GM19467 (cell line): ENCODE data around the gene NPHP4.

Source experiments
- ATAC-seq: cut with Tn5 transposase; IDR thresholded peaks from one replicate; pipeline ENCODE4 v1.9.1; 2021; ENCODE audit warnings: mild to moderate bottlenecking, moderate library complexity; ENCODE audit not compliant: unreplicated experiment

NPHP4 gene

GRCh38 chr1:5915587-5916571 lies 76.3 kb downstream of the NPHP4 start:
- no peak for ATAC-seq

GRCh38 chr1:5914676-5915365 lies 77.4 kb downstream of the NPHP4 start:
- ATAC-seq = no peak

DNA sequence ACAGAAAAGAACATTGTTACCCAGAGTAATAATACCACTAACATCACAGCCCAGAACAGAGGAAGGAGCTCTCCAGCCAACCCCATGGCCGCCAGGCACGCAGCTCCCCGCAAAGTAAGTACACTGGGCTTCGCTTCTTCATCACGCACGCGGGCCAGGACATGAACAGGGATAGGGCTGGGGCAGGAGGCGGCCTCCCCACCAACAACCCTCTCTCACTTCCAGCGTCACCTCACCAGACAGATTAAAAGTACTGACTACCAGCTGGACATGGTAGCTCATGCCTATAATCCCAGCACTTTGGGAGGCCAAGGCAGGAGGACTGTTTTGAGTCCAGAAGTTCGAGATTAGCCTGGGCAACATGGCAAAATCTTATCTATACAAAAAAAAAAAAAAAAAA lies 78.3 kb downstream of the NPHP4 start:
- ATAC-seq = no peak

DNA sequence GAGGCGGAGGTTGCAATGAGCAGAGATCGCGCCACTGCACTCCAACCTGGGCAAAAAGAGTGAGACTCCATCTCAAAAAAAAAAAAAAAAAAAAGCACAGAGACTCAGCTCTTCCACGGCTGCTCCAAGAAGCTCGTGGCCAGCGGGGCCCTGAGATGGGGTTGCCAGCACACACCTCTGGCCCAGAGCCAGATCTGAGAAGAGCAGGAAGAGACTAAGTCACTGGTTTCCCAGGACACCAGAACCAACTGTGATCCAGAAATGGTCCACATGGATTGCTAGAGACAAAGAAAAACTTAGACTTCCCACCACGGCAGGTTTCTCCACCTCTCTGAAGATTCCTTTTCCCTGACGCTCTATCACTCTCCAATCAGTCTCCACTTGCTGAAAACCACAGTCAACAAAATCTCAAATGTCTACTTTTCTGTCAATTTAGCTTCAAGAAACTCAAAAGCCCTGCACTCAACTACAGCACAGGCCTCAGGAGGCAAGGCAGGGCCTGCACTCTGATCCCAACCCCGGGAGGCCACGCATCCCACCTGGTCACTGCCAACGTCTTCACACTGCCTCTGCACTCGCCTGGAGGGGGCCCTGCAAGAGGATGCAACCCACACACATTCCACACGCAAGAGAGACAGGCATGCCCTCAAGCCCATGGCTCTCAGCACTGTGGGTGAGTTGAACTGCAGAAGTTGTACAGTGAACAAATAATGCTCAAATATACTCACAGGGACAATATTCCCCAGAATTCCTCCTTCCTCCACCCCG lies 79.0 kb downstream of the NPHP4 start:
- ATAC-seq = no peak

GRCh38 chr1:5911871-5912271 lies 80.4 kb downstream of the NPHP4 start:
- no peak for ATAC-seq

GRCh38 chr1:5911157-5911556 lies 81.1 kb downstream of the NPHP4 start:
- no peak for ATAC-seq

GRCh38 chr1:5910666-5911065 lies 81.6 kb downstream of the NPHP4 start:
- ATAC-seq = no peak

GRCh38 chr1:5910276-5910620 lies 82.0 kb downstream of the NPHP4 start:
- ATAC-seq = no peak

- no peak for ATAC-seq
These were observed 82.5 kb downstream of the NPHP4 start for GRCh38 chr1:5909576-5910275.

DNA sequence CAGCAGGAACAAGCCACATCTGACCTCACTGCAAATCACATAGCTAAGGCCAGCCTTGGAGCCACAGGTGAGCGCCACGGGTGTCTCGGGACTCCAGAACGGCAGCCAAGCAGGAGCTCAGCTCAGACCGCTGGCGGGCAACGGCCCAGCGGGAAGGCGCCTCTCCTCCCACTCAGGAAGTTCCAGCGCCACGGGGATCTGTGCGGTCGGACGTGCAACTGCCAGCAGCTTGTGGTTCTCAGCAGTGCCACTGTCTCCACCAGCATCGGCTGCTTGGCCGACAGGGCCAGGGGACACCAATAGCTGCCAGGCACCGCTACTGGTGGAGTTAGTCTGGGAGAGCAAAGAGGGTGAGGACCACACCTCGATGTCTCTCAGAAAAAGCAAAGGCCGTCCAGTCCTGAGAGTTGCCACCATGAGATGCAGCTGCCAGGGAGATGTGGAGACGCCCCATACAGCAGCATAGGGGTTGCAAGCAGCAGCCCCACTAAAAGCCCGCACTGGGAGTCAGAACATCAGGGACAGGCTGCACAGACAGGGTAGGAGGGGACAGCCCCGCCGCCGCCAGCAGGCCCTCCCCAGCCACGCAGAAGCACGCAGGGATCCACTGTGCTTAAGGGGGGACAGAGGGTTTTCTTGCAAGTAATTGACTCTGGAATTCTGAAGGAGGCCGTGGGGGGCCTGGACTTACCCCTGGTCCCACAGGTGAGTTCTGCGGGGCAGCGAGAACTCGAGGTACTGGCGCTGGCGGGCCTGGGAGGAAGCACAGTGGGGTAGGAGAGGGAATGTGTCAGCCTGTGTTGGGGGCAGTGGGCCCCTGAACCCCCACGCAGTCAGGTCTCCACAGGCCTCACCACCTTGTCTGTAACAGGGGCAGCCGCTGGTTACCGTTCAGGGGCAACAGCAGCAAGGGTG lies 83.5 kb downstream of the NPHP4 start:
- no peak for ATAC-seq

DNA sequence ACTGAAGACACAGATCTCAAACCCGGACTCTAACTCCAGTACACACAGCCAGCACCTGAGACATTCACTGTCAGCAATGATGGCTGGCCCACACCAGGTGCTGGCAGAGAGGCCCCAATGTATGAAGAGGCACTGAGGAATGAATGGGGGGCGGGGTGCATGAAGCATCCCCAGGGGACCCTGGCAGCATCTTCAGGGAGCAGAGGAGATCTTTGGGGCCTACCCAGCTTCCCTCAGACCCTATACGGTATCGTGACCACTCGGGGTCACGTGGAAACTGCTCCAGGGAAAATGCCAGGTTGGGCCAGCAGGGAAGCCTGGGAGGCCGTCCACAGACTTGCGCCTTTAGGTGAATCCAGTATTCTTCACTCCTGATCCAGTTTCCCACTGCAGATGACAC lies 84.3 kb downstream of the NPHP4 start:
- ATAC-seq = no peak

DNA sequence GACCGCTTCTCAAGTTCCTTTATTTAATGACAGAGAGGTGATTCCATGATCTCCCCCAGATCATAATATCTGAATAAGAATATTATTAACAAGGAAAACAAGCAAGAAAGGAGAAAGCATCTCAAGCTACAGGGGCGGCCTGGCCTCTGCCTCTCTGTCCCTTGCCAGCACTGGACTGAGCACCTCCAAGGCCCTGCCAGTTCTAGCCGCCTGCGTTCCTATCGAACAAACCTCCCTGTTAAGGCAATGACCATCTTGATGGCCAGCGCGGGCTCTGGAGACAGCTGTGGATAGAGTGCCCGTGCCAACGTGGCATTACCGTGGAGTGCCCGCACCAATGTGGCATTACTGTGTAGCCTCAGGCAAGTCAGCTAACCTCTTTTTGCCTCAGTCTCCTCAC lies 84.8 kb downstream of the NPHP4 start:
- ATAC-seq = no peak

- no peak for ATAC-seq
These were observed 85.3 kb downstream of the NPHP4 start for GRCh38 chr1:5906966-5907365.

DNA sequence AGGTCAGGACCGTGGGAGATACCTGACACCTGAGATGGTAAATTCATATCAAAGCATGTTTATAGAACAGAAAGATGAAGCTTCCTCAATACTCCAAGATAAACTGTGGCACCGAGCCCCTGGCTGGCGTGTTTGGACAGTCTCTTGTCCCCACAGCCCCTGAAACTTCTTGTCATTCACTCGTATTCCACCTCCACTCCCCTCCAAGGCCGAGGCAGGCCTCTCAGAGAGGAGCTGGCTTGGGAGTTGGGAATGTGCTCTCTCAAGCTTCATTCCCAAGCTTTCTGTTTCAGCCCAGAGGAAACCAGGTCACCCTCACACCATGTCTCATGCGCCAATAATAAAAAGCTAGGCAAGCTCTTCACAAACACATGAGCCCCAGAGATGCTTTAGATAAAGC lies 86.1 kb downstream of the NPHP4 start:
- no peak for ATAC-seq

DNA sequence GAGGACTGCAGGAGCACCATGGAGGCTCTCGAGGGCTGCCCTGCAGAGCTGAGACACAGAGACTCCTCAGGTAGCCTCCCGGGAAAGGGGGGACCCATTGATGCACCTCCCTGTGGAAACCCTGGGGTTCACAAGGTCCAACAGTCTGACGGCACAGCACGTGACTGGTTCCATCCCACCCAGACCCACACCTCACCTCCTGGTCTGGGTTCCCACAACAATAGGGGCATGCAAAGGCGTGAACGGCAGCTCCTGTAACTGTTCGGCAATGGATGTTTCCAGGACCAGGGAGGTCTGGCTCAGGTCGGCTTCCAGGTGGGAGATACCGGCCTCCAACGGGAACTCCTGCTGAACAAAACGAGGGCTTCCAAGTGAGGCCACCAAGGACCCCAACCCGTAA lies 86.8 kb downstream of the NPHP4 start:
- no peak for ATAC-seq

GRCh38 chr1:5904551-5904950 lies 87.7 kb downstream of the NPHP4 start:
- ATAC-seq = no peak

DNA sequence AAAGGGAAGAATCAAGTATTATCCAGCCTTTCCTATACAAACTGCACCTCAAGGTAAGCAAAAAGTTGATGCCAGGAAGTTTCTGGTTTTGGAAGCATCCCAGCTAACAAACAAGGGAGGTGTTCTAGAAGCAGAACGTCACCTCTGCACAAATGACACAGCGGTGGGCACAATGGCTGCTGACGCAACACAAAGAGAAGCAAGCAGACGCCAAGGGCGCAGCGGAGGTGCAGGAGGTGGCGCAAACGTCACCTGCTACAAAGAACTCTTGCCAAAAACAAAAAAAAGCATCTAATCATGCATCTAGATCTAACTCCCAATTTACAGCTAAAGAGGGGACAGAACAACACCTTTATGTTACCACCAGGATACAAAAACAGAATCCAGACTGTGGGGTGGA lies 88.5 kb downstream of the NPHP4 start:
- no peak for ATAC-seq

DNA sequence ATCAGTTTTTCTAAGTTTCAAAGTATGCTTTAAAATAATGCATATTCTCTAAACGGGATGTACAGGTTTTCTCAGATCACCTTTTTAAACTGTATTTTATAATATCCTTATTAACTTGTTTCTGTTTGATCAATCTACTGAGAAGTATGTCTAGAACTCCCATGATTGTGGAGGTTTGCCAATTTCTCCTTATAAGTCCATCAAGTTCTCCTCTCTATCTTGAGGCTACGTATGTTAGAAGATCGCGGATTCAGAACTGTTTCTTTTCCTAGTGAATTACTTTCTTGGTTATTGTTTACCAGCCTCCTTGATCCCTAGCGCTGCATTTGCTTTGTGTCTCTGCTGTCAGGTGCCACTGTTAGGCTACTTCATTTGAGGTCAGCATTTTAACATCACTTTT lies 89.2 kb downstream of the NPHP4 start:
- no peak for ATAC-seq

GRCh38 chr1:5901841-5902240 lies 90.4 kb downstream of the NPHP4 start:
- ATAC-seq = no peak

GRCh38 chr1:5901150-5901549 lies 91.1 kb downstream of the NPHP4 start:
- ATAC-seq = no peak
